ENCODE measurements around the gene GARS1. TPM values are rescaled to one million over a fixed set of nuclear protein-coding genes. Genes with fewer than 3 reads are reported as not detected.

The GARS1 gene, protein sequence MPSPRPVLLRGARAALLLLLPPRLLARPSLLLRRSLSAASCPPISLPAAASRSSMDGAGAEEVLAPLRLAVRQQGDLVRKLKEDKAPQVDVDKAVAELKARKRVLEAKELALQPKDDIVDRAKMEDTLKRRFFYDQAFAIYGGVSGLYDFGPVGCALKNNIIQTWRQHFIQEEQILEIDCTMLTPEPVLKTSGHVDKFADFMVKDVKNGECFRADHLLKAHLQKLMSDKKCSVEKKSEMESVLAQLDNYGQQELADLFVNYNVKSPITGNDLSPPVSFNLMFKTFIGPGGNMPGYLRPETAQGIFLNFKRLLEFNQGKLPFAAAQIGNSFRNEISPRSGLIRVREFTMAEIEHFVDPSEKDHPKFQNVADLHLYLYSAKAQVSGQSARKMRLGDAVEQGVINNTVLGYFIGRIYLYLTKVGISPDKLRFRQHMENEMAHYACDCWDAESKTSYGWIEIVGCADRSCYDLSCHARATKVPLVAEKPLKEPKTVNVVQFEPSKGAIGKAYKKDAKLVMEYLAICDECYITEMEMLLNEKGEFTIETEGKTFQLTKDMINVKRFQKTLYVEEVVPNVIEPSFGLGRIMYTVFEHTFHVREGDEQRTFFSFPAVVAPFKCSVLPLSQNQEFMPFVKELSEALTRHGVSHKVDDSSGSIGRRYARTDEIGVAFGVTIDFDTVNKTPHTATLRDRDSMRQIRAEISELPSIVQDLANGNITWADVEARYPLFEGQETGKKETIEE
- total RNA-seq = 100 to 1,000 TPM in 2 of 6 experiments, 10 to 100 TPM in 4; 31.4 to 155 (median 44.7) TPM
- long read RNA-seq, transcript GARS-201 (17 exons, 2,634 nt) = major isoform, 8 of 9 reads
- long read RNA-seq, partial matches to known transcripts = 1 of 9 reads
- long read RNA-seq, other reads (novel, unspliced or antisense) = 0 of 9 reads

DNA sequence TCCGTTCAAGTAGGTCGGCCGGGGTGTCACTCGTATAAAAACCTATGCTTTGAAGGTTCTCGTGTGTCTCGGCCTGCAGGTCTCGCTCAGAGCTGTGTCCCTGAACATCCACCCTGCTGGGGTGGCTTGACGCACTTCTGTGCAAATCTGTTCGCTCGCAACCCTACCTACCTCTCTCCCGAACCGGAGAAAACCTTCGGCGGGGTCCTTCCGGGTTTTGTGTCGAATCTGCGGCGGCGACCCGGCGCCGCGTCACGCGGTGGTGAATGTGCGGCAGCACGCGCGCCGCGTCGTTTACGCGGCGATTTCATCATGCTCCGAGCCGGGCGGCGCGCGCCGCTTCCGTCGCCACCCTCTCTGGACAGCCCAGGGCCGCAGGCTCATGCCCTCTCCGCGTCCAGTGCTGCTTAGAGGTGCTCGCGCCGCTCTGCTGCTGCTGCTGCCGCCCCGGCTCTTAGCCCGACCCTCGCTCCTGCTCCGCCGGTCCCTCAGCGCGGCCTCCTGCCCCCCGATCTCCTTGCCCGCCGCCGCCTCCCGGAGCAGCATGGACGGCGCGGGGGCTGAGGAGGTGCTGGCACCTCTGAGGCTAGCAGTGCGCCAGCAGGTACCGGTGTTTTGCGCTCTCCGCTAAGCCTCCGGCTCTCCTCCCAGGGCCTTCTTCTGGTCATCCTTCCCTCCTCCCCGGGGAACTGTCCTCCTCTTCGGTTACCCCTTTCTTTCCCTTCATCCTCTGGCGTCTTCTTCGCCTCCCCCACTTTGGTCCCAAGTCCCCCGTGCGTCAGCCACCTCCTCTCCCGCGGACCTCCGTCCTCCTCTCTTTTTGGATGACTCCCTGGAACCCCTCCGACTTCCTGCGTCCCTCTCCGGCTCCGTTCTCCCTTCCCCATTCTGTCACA lies at the start of gene GARS1:
GARS1 (plus strand) TSS at position 339 of the 896 bp plus-strand sequence; CDS start at position 383, 44 bp downstream.
- no peaks in the 10 kb centered on the region for H3K9me3 ChIP-seq
- peak within 1 kb of the TSS; percentile 90 to 96 (median 90) for H3K27ac ChIP-seq
- no peak for TF ChIP-seq CTCF (IDR thresholded peaks at IDR 0.05)
- peak; percentile 95 for TF ChIP-seq POLR2A (IDR thresholded peaks at IDR 0.05)
- DNase-seq (peak; percentile 90 to 91 (median 91)), ATAC-seq (peak; percentile 90 to 96 (median 94))
- H3K4me3 ChIP-seq = peak within 1 kb of the TSS; percentile 88 to 97 (median 89)
- H3K36me3 ChIP-seq = peaks cover 0 to 7% (median 1%) of the 10 kb centered on the region in 4 donors
- intact Hi-C loops (cut with DNase I) = no loop called here
- no peaks in the 10 kb centered on the region for H3K27me3 ChIP-seq
- WGBS (ENCODE audit: insufficient coverage, low coverage, low lambda C conversion rate, missing lambda C conversion rate) = 0% methylated on average over 25 of the region's 84 CpGs
- H3K4me1 ChIP-seq = peaks cover 0 to 15% (median 0%) of the 10 kb centered on the region in 4 donors

- peaks cover 0 to 9% (median 0%) of the 10 kb centered on the region in 4 donors for H3K4me1 ChIP-seq
- no peaks in the 10 kb centered on the region for H3K9me3 ChIP-seq
- TF ChIP-seq POLR2A (IDR thresholded peaks at IDR 0.05) (no peak), CTCF (IDR thresholded peaks at IDR 0.05) (no peak)
- DNase-seq (no peak), ATAC-seq (no peak)
- no peak overlapping the region for H3K27ac ChIP-seq
- intact Hi-C loops (cut with DNase I) = no loop called here
- no peaks in the 10 kb centered on the region for H3K27me3 ChIP-seq
- H3K4me3 ChIP-seq = no peak overlapping the region
- WGBS (ENCODE audit: insufficient coverage, low coverage, low lambda C conversion rate, missing lambda C conversion rate) = 67% methylated on average over 2 of the region's 5 CpGs
- no peaks in the 10 kb centered on the region for H3K36me3 ChIP-seq
These were observed 48.7 kb upstream of the GARS1 start for GRCh38 chr7:30545791-30546555.

DNA sequence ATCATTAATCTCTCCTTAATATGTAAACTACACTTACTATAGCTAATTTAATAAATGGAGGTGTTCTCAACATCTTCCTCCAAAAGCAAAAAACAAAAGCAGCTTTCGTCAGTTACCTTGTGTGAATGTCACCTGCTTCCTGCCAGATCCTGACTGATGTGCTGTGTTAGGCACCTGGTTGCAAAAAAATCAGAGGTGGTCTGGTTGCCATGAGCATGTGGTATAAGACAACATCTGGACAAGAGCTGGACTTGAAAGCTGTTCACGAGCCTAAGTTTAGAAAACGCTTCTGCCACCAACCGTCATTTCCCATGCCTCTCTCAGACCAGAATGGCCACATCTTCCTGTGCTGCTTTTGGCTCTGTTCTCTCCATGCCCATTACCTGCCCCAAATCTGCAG lies 48.1 kb upstream of the GARS1 start:
- no peak for TF ChIP-seq POLR2A (IDR thresholded peaks at IDR 0.05)
- intact Hi-C loops (cut with DNase I) = no loop called here
- no peak for DNase-seq
- WGBS (ENCODE audit: insufficient coverage, low coverage, low lambda C conversion rate, missing lambda C conversion rate) = 92% methylated on average over 1 of the region's 4 CpGs
- no peaks in the 10 kb centered on the region for H3K27me3 ChIP-seq
- H3K4me1 ChIP-seq = peaks cover 0 to 14% (median 0%) of the 10 kb centered on the region in 4 donors
- no peaks in the 10 kb centered on the region for H3K9me3 ChIP-seq
- no peak overlapping the region for H3K27ac ChIP-seq
- ATAC-seq = no peak
- no peaks in the 10 kb centered on the region for H3K36me3 ChIP-seq
- no peak overlapping the region for H3K4me3 ChIP-seq

- intact Hi-C loops (cut with DNase I) = no loop called here
- 20% methylated on average over 6 of the region's 6 CpGs for WGBS (ENCODE audit: insufficient coverage, low coverage, low lambda C conversion rate, missing lambda C conversion rate)
These were observed 45.8 kb upstream of the GARS1 start for GRCh38 chr7:30548845-30549244.

More at GRCh38 chr7:30548845-30549244, 45.8 kb upstream of the GARS1 start:
- no peaks in the 10 kb centered on the region for H3K36me3 ChIP-seq
- no peak overlapping the region for H3K4me3 ChIP-seq
- DNase-seq = peak in 2 of 3 donors; percentile 55 to 66
- no peaks in the 10 kb centered on the region for H3K27me3 ChIP-seq
- peaks cover 0 to 17% (median 0%) of the 10 kb centered on the region in 4 donors for H3K4me1 ChIP-seq
- TF ChIP-seq CTCF (IDR thresholded peaks at IDR 0.05) (peak; percentile 86 to 91 (median 89)), POLR2A (IDR thresholded peaks at IDR 0.05) (no peak)
- H3K27ac ChIP-seq = no peak overlapping the region
- no peaks in the 10 kb centered on the region for H3K9me3 ChIP-seq
- peak; percentile 87 to 92 (median 92) for ATAC-seq

Data from right lobe of liver (tissue), 6 donors.